K562 (cell line): ENCODE data around the gene CAMSAP3. TPM values are rescaled to one million over a fixed set of nuclear protein-coding genes. Genes with fewer than 3 reads are reported as not detected.

ENCODE experiments used
- BCLAF1 ChIP-seq, 2 experiments: fragments of 450-650 bp in 1 of 2; IDR thresholded peaks; 2 replicates each; pipeline ENCODE4 v1.6.1; 2011 to 2017; ENCODE audit warnings: low read depth in 2 of 2, antibody characterized with exemption in 1 of 2, borderline replicate concordance in 1 of 2, low read length in 1 of 2, mild to moderate bottlenecking in 1 of 2, mixed read lengths in 1 of 2; ENCODE audit not compliant: control insufficient read depth in 1 of 2
- CHCHD3 ChIP-seq: fragments of 250-450 bp; sonication (Bioruptor Pico); IDR thresholded peaks from 2 replicates; pipeline ENCODE4 v2.1.2; 2022; ENCODE audit warnings: mild to moderate bottlenecking
- CREB3L1 ChIP-seq: fragments of 450-650 bp; IDR thresholded peaks from 2 replicates; pipeline ENCODE4 v1.6.1; 2014; ENCODE audit warnings: low read depth, mild to moderate bottlenecking, moderate library complexity, borderline replicate concordance
- ETV5 ChIP-seq: sonication (generic); formaldehyde crosslinking; IDR thresholded peaks from 2 replicates; pipeline ENCODE4 v1.4.0; 2020; ENCODE audit warnings: low read depth, mild to moderate bottlenecking, missing genetic modification reagents
- FOXJ2 ChIP-seq: fragments of 200-800 bp; sonication (Bioruptor generic); IDR thresholded peaks from 2 replicates; pipeline ENCODE4 v1.6.1; 2016; ENCODE audit warnings: missing genetic modification characterization, missing compliant biosample characterization
- GABPA ChIP-seq: fragments of 200-800 bp; sonication (Bioruptor generic); conservative IDR thresholded peaks from 2 replicates; pipeline ENCODE4 v1.6.1; 2016; ENCODE audit warnings: low read depth, missing genetic modification characterization, missing compliant biosample characterization
- HDAC6 ChIP-seq: IDR thresholded peaks from 2 replicates; pipeline ENCODE4 v1.6.1; 2012; ENCODE audit warnings: low read depth, mild to moderate bottlenecking, control low read depth, inconsistent platforms, low read length, moderate library complexity
- ILK ChIP-seq: fragments of 450-650 bp; IDR thresholded peaks from 2 replicates; pipeline ENCODE4 v1.6.1; 2016; ENCODE audit warnings: missing genetic modification characterization, low read depth, mild to moderate bottlenecking, missing compliant biosample characterization, moderate library complexity, borderline replicate concordance
- NCOA4 ChIP-seq: fragments of 450-650 bp; IDR thresholded peaks from 2 replicates; pipeline ENCODE4 v1.6.1; 2018; ENCODE audit warnings: mild to moderate bottlenecking; ENCODE audit not compliant: partially characterized antibody
- TCF15 ChIP-seq: fragments of 250-450 bp; sonication (Bioruptor Pico); IDR thresholded peaks from 2 replicates; pipeline ENCODE4 v1.8.0; 2022; ENCODE audit warnings: moderate library complexity, mild to moderate bottlenecking, inconsistent platforms
- ZBTB1 ChIP-seq: sonication (generic); formaldehyde crosslinking; IDR thresholded peaks from 2 replicates; pipeline ENCODE4 v1.8.1; 2023; ENCODE audit warnings: missing genetic modification reagents, low read depth, mild to moderate bottlenecking, borderline replicate concordance
- ZNF239 ChIP-seq: fragments of 250-450 bp; sonication (Bioruptor Pico); IDR thresholded peaks from 2 replicates; pipeline ENCODE4 v1.4.0; 2020; ENCODE audit warnings: mild to moderate bottlenecking
- polyA plus RNA-seq, 8 experiments: library from polyadenylated mRNA; depleted of rRNA in 4 of 8; stranded (reverse) in 5 of 8; unstranded in 3 of 8; fragments of >200 nt; fragmentation: Nextera tagmentation in 2 of 8; fragmentation: Illumina TruSeq in 1 of 8; extraction: Ambion mirVana in 2 of 8; extraction: Trizol in 1 of 8; gene quantifications; 2 replicates each; pipeline versions ENCODE4 v1.2.1 to v1.2.3, GENCODE V29; 2011 to 2014; ENCODE audit warnings: inconsistent platforms in 1 of 8, missing spikeins in 1 of 8
- total RNA-seq, 7 experiments: library from RNA; depleted of rRNA in 6 of 7; stranded (reverse); fragments of >200 nt in 6 of 7; fragmentation: Illumina TruSeq in 2 of 7; extraction: Trizol in 2 of 7; gene quantifications; 2 replicates each; pipeline versions ENCODE4 v1.2.1 to v1.2.3, GENCODE V29; 2011 to 2021; ENCODE audit warnings: low replicate concordance in 1 of 7
- TF ChIP-seq, protein P1 (sequence below): fragments of 450-650 bp; IDR thresholded peaks from 2 replicates; pipeline ENCODE4 v1.6.1; 2018; ENCODE audit not compliant: partially characterized antibody

Gene CAMSAP3
- total and polyA plus RNA-seq, 9 of the 15 experiments (the other 6 are each of a cell fraction or from before 2014, with no cell fraction given), result 0.01 to 0.89 (median 0.22) TPM; not detected in 1

DNA sequence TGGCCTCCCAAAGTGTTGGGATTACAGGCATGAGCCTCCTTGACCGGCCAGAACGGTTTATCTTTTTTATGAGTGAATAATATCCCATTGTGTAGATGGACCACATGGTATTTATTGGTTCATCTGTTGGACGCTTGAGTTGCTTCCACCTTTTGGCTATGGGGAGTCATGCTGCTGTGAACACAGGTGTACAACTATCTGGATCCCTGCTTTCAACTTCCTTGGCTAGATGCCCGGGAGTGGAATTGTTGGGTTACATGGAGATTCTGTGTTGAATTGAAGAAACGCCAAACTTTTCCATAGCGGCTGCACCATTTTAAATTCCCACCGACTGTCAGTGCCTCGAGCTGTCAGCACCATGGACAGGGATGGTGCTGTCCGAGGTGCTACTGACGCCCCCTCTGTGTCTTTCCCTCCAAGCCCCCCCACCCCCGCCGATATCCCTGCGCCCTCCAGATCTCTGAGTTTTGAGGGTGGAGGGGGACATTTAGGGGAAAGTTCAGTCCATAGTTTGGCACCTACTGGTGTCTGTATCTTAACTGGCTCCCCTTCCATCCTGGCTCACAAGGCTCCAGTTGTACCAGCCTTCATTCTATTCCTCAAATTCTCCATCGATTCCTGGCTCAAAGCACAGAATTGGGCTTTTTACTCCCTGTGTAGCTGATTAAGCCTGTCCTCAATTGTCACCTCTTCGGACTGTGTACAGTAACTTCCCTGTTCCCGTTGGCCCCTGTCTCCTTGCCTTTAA, 32.8 kb upstream of the CAMSAP3 start (continued):
- no peak for TF ChIP-seq HDAC6
- TF ChIP-seq, protein P1, sequence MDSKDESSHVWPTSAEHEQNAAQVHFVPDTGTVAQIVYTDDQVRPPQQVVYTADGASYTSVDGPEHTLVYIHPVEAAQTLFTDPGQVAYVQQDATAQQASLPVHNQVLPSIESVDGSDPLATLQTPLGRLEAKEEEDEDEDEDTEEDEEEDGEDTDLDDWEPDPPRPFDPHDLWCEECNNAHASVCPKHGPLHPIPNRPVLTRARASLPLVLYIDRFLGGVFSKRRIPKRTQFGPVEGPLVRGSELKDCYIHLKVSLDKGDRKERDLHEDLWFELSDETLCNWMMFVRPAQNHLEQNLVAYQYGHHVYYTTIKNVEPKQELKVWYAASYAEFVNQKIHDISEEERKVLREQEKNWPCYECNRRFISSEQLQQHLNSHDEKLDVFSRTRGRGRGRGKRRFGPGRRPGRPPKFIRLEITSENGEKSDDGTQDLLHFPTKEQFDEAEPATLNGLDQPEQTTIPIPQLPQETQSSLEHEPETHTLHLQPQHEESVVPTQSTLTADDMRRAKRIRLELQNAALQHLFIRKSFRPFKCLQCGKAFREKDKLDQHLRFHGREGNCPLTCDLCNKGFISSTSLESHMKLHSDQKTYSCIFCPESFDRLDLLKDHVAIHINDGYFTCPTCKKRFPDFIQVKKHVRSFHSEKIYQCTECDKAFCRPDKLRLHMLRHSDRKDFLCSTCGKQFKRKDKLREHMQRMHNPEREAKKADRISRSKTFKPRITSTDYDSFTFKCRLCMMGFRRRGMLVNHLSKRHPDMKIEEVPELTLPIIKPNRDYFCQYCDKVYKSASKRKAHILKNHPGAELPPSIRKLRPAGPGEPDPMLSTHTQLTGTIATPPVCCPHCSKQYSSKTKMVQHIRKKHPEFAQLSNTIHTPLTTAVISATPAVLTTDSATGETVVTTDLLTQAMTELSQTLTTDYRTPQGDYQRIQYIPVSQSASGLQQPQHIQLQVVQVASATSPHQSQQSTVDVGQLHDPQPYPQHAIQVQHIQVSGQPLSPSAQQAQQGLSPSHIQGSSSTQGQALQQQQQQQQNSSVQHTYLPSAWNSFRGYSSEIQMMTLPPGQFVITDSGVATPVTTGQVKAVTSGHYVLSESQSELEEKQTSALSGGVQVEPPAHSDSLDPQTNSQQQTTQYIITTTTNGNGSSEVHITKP, result no peak
- TF ChIP-seq TCF15 (CRISPR knock-in tag), result no peak
- no peak for TF ChIP-seq FOXJ2 (tag)
- no peak for TF ChIP-seq BCLAF1 (IDR thresholded peaks at IDR 0.05; ENCODE audit: borderline replicate concordance in 1 of 2, control insufficient read depth in 1 of 2, low read depth in 2 of 2, low read length in 1 of 2)
- TF ChIP-seq ZNF239 (CRISPR knock-in tag), result peak; percentile 13; the same call in 1 of the 2 replicates
- TF ChIP-seq ILK (tag), result no peak
- no peak for TF ChIP-seq NCOA4
- TF ChIP-seq ZBTB1, result peak; percentile 96
- no peak; the same call in 1 of the 2 replicates for TF ChIP-seq GABPA
- no peak for TF ChIP-seq CREB3L1
- peak; percentile 96 for TF ChIP-seq ETV5 (CRISPR knock-in tag)
- no peak for TF ChIP-seq CHCHD3 (CRISPR knock-in tag)
